Endodermal cell (in vitro differentiated cells): ENCODE results near the gene KIF25. TPM values are rescaled to one million over a fixed set of nuclear protein-coding genes. Genes with fewer than 3 reads are reported as not detected.
"Not testable (repeated sequence)": the region's sequence is repeated elsewhere in the genome, so short reads cannot be mapped to it uniquely, and the experiment has no call there.

Source experiments
- DNase-seq: peaks from one replicate; pipeline ENCODE4 v3.0.0-alpha.2; 2017
- H3K27ac ChIP-seq: 2 replicates; pipeline ENCODE4 v1.5.1; 2013; ENCODE audit warnings: mild to moderate bottlenecking, low read depth, low read length, moderate library complexity
- H3K27me3 ChIP-seq: 2 replicates; pipeline ENCODE4 v1.6.1; 2013; ENCODE audit warnings: mild to moderate bottlenecking, low read length, moderate library complexity; ENCODE audit not compliant: insufficient read depth, control insufficient read depth, poor library complexity, severe bottlenecking
- H3K36me3 ChIP-seq: 2 replicates; pipeline ENCODE4 v1.7.0; 2013; ENCODE audit warnings: mild to moderate bottlenecking, low read length, moderate library complexity; ENCODE audit not compliant: control insufficient read depth, insufficient read depth
- H3K4me1 ChIP-seq: one replicate; pipeline ENCODE4 v1.7.0; 2013; ENCODE audit warnings: low read length; ENCODE audit not compliant: control insufficient read depth, insufficient read depth
- H3K4me3 ChIP-seq: 2 replicates; pipeline ENCODE4 v1.5.1; 2013; ENCODE audit warnings: mild to moderate bottlenecking, low read length, moderate library complexity
- H3K9ac ChIP-seq: 2 replicates; pipeline ENCODE4 v1.6.1; 2013; ENCODE audit warnings: mild to moderate bottlenecking, low read length, moderate library complexity; ENCODE audit not compliant: poor library complexity, severe bottlenecking; ENCODE audit errors: extremely low read depth
- H3K9me3 ChIP-seq: 2 replicates; pipeline ENCODE4 v1.6.1; 2013; ENCODE audit warnings: mild to moderate bottlenecking, low read length, moderate library complexity; ENCODE audit not compliant: control insufficient read depth
- H3K27ac Mint-ChIP-seq: 2 replicates; pipeline ENCODE4 v1.8.0; 2020; ENCODE audit warnings: mixed read lengths
- H3K27me3 Mint-ChIP-seq: 2 replicates; pipeline ENCODE4 v1.8.0; 2021; ENCODE audit warnings: mild to moderate bottlenecking, mixed read lengths; ENCODE audit not compliant: insufficient read depth
- H3K36me3 Mint-ChIP-seq: 2 replicates; pipeline ENCODE4 v1.8.0; 2020; ENCODE audit warnings: low read depth, mixed read lengths
- H3K4me1 Mint-ChIP-seq: 2 replicates; pipeline ENCODE4 v1.8.0; 2020; ENCODE audit warnings: mixed read lengths
- H3K4me3 Mint-ChIP-seq: 2 replicates; pipeline ENCODE4 v1.8.0; 2020; ENCODE audit warnings: mild to moderate bottlenecking, moderate library complexity, mixed read lengths
- H3K9me3 Mint-ChIP-seq: 2 replicates; pipeline ENCODE4 v1.8.0; 2020; ENCODE audit warnings: mild to moderate bottlenecking, mixed read lengths
- WGBS, 2 experiments: methylation state at CpG; one replicate each; pipeline versions ENCODE4 v1.1.5 to v1.1.7; 2013; ENCODE audit warnings: missing lambda C conversion rate in 2 of 2, mixed read lengths in 1 of 2; ENCODE audit not compliant: insufficient coverage in 1 of 2, insufficient read length in 1 of 2; 5-methylcytosine and 5-hydroxymethylcytosine counted together
- total RNA-seq, 2 donors: library from RNA; stranded (reverse); fragmentation: NEBNext Ultra II Directional in 1 of 2; extraction: Animal tissue kit (Norgen Biotek cat#: 25700) in 1 of 2; gene quantifications; 2 replicates in 1 of 2; 3 replicates in 1 of 2; pipeline ENCODE4 v1.2.1, GENCODE V29; 2021
- TF ChIP-seq, protein P1 (sequence below): fragments of 200-600 bp; sonication (generic); conservative IDR thresholded peaks from 2 replicates; pipeline ENCODE4 v1.5.0; 2021; ENCODE audit warnings: antibody characterized with exemption, mild to moderate bottlenecking

KIF25 gene
- total RNA-seq, 2 donors from 2014 or later: 1.3 TPM; not detected in 1

DNA sequence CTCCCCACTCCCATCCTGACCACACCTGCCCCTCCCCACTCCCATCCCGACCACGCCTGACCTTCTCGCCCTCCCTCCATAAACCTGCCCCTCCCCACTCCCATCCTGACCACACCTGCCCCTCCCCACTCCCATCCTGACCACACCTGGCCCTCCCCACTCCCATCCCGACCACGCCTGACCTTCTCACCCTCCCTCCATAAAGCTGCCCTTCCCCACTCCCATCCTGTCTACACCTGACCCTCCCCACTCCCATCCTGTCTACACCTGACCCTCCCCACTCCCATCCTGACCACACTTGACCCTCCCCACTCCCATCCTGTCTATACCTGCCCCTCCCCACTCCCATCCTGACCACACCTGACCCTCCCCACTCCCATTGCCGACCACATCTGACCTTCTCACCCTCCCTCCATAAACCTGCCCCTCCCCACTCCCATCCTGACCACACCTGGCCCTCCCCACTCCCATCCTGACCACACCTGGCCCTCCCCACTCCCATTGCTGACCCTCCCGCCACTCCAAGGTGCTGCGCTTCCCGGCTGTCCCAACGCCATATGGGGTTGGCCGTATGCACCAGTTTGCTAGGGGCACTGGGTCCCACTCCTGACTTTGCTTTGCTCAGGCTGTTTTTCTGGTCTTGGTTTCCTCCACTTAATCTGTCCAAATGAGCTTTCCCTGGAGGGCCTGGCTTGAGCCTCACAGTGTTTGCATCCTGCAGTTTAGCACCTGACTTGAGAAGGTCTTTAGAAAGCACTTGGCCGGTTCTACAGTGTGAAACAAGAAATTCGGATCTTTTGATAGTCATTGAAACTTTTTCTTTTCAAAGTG, 2.9 kb downstream of the KIF25 start:
- Histone ChIP-seq H3K4me1 (no peaks in the 10 kb centered on the region), H3K27ac (no peak overlapping the region), H3K4me3 (no peak overlapping the region), H3K9ac (no peak overlapping the region), H3K27me3 (no peaks in the 10 kb centered on the region), H3K9me3 (no peaks in the 10 kb centered on the region), H3K36me3 (no peaks in the 10 kb centered on the region)
- Mint-ChIP-seq H3K4me3 (no peak overlapping the region), H3K27ac (no peak overlapping the region), H3K36me3 (no peaks in the 10 kb centered on the region), H3K9me3 (peaks cover 1% of the 10 kb centered on the region), H3K4me1 (peaks cover 2% of the 10 kb centered on the region), H3K27me3 (peaks cover 3% of the 10 kb centered on the region)
- 91 to 95% methylated on average over 8 to 13 of the region's 13 CpGs for WGBS, 2 experiments
- TF ChIP-seq, protein P1, sequence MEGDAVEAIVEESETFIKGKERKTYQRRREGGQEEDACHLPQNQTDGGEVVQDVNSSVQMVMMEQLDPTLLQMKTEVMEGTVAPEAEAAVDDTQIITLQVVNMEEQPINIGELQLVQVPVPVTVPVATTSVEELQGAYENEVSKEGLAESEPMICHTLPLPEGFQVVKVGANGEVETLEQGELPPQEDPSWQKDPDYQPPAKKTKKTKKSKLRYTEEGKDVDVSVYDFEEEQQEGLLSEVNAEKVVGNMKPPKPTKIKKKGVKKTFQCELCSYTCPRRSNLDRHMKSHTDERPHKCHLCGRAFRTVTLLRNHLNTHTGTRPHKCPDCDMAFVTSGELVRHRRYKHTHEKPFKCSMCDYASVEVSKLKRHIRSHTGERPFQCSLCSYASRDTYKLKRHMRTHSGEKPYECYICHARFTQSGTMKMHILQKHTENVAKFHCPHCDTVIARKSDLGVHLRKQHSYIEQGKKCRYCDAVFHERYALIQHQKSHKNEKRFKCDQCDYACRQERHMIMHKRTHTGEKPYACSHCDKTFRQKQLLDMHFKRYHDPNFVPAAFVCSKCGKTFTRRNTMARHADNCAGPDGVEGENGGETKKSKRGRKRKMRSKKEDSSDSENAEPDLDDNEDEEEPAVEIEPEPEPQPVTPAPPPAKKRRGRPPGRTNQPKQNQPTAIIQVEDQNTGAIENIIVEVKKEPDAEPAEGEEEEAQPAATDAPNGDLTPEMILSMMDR: no peak
- no peak for DNase-seq

DNA sequence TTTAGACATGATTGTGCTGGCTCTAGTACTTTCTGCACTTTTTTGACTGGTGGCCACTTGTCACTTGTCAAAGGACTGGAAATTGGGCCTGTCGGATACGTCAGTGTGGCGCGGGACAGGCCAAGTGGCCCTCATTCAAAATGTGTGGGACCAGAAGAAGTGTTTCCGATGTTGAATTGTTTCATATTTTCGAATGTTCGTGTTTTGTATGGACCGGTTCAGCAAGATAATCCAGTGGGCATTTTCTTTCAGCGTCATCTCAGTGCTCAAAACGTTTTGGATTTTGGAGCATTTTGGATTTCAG, 3.5 kb downstream of the KIF25 start:
- H3K36me3 Mint-ChIP-seq: no peaks in the 10 kb centered on the region

DNA sequence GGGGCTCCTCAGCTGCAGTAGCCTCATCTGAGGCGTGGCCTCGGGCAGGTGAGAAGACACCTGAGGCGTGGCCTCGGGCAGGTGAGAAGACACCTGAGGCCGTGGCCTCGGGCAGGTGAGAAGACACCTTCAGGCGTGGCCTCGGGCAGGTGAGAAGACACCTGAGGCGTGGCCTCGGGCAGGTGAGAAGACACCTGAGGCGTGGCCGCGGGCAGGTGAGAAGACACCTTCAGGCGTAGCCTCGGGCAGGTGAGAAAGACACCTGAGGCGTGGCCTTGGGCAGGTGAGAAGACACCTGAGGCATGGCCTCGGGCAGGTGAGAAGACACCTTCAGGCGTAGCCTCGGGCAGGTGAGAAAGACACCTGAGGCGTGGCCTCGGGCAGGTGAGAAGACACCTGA, 4.0 kb downstream of the KIF25 start:
- not testable (repeated sequence) for H3K36me3 Mint-ChIP-seq, H3K27me3 Mint-ChIP-seq, H3K9me3 ChIP-seq, H3K4me3 Mint-ChIP-seq, H3K9ac ChIP-seq, H3K36me3 ChIP-seq, H3K4me3 ChIP-seq, H3K27ac ChIP-seq, H3K4me1 ChIP-seq, H3K27me3 ChIP-seq, H3K27ac Mint-ChIP-seq, H3K4me1 Mint-ChIP-seq, DNase-seq, H3K9me3 Mint-ChIP-seq
- WGBS, 2 experiments: 91 to 94% methylated on average over 15 to 17 of the region's 21 CpGs

More for the DNA sequence above, 3.5 kb downstream of the KIF25 start:
- TF ChIP-seq, protein P1: no peak
- H3K27me3 Mint-ChIP-seq: peaks cover 3% of the 10 kb centered on the region
- H3K4me1 Mint-ChIP-seq: peaks cover 2% of the 10 kb centered on the region
- Histone ChIP-seq H3K27me3 (no peaks in the 10 kb centered on the region), H3K9ac (no peak overlapping the region), H3K9me3 (no peaks in the 10 kb centered on the region), H3K4me3 (no peak overlapping the region), H3K36me3 (no peaks in the 10 kb centered on the region), H3K4me1 (no peaks in the 10 kb centered on the region), H3K27ac (no peak overlapping the region)
- peaks cover 1% of the 10 kb centered on the region for H3K9me3 Mint-ChIP-seq
- H3K4me3 Mint-ChIP-seq: no peak overlapping the region
- H3K27ac Mint-ChIP-seq: no peak overlapping the region
- no peak for DNase-seq
- WGBS, 2 experiments: 91 to 93% methylated on average over 10 of the region's 10 CpGs
